K562 (cell line): ENCODE measurements around the gene RDH14. TPM values are rescaled to one million over a fixed set of nuclear protein-coding genes. Genes with fewer than 3 reads are reported as not detected.

Experiments
- ATAC-seq: fragments of 200-7000 bp; cut with Tn5 transposase; 3 replicates; pipeline ENCODE4 v1.9.1; 2020; ENCODE audit warnings: moderate library complexity
- Bru-seq: library from RNA; stranded (reverse); fragments of 400-500 nt; gene quantifications from one replicate; lab custom pipeline; 2021; lab: Mats Ljungman, UMichigan
- BruChase-seq, 2 experiments: library from RNA; stranded (reverse); fragments of 400-500 nt; gene quantifications; one replicate each; lab custom pipeline; 2021; lab: Mats Ljungman, UMichigan
- BruUV-seq: library from RNA; stranded (reverse); fragments of 400-500 nt; replicated peaks from 2 replicates; lab custom pipeline; 2021; lab: Mats Ljungman, UMichigan
- CTCF ChIA-PET: fragments of 300-600 bp; formaldehyde crosslinking; extraction: SDS; loops from one replicate; lab custom pipeline; 2021; ENCODE audit warnings: low intra/inter-chr PET ratio; lab: Yijun Ruan, JAX
- POLR2A ChIA-PET: fragments of 300-600, 350-650 bp; sonication (Branson Sonifier 250); formaldehyde crosslinking; extraction: SDS; loops from one replicate; lab custom pipeline; 2021; ENCODE audit warnings: antibody characterized with exemption, inconsistent platforms; lab: Yijun Ruan, JAX
- DNase-seq, 4 experiments: peaks; one replicate each; pipeline versions ENCODE4 v3.0.0 to v3.0.0-alpha.2; 2011 to 2018; ENCODE audit warnings: low spot score in 3 of 4, mixed read lengths in 3 of 4; ENCODE audit errors: extremely low read depth in 1 of 4
- FAIRE-seq: peaks from 2 replicates; lab custom pipeline; 2011; peaks lifted over from hg19 to GRCh38; lab: Jason Lieb, UNC
- H2AFZ ChIP-seq: 2 replicates; pipeline ENCODE4 v1.6.0; 2011; ENCODE audit warnings: low read depth, low read length, control low read depth, inconsistent platforms
- H3K27ac ChIP-seq: fragments of 200-600 bp; 3 replicates; pipeline ENCODE4 v1.8.0; 2011; ENCODE audit warnings: low read depth, mild to moderate bottlenecking, control low read depth, inconsistent platforms, low read length, moderate library complexity, mixed read lengths; ENCODE audit errors: extremely low read depth
- H3K27me3 ChIP-seq, 2 experiments: fragments of 300-600 bp in 1 of 2; 2 replicates in 1 of 2; 3 replicates in 1 of 2; pipeline versions ENCODE4 v1.6.0 to v1.8.0; 2011; ENCODE audit warnings: inconsistent platforms in 2 of 2, low read length in 2 of 2, mild to moderate bottlenecking in 1 of 2, mixed read lengths in 1 of 2, moderate library complexity in 1 of 2; ENCODE audit not compliant: control insufficient read depth in 2 of 2, insufficient read depth in 2 of 2
- H3K36me3 ChIP-seq: fragments of 300-600 bp; 3 replicates; pipeline ENCODE4 v1.8.0; 2011; ENCODE audit warnings: mild to moderate bottlenecking, low read length, inconsistent platforms; ENCODE audit not compliant: control insufficient read depth, insufficient read depth
- H3K4me1 ChIP-seq, 2 experiments: fragments of 200-600 bp in 1 of 2; replicated peaks in 1 of 2; 2 replicates in 1 of 2; 3 replicates in 1 of 2; pipeline versions ENCODE4 v1.5.1 to v1.8.0; 2011; ENCODE audit warnings: inconsistent platforms in 2 of 2, low read length in 2 of 2, mild to moderate bottlenecking in 1 of 2, mixed read lengths in 1 of 2, moderate library complexity in 1 of 2; ENCODE audit not compliant: control insufficient read depth in 2 of 2, insufficient read depth in 2 of 2
- H3K4me2 ChIP-seq: 2 replicates; pipeline ENCODE4 v1.6.1; 2011; ENCODE audit warnings: low read length, control low read depth, inconsistent platforms, mixed read lengths; ENCODE audit not compliant: insufficient read depth
- H3K4me3 ChIP-seq: fragments of 200-600 bp; sonication (generic), shearing (Covaris generic); 2 replicates; pipeline ENCODE4 v1.5.1; 2016; ENCODE audit warnings: control low read depth, inconsistent platforms
- H3K79me2 ChIP-seq: fragments of 200-600 bp; 3 replicates; pipeline ENCODE4 v1.8.0; 2011; ENCODE audit warnings: low read length, inconsistent platforms; ENCODE audit not compliant: control insufficient read depth, insufficient read depth
- H3K9ac ChIP-seq, 2 experiments: 2 replicates each; pipeline versions ENCODE4 v1.6.0 to v1.6.1; 2011; ENCODE audit warnings: low read depth in 2 of 2, low read length in 2 of 2, control low read depth in 1 of 2, inconsistent platforms in 1 of 2, mild to moderate bottlenecking in 1 of 2, mixed read lengths in 1 of 2; ENCODE audit not compliant: insufficient read depth in 1 of 2
- H3K9me1 ChIP-seq: one replicate; pipeline ENCODE4 v1.6.0; 2011; ENCODE audit warnings: inconsistent platforms, mild to moderate bottlenecking, low read length, moderate library complexity; ENCODE audit not compliant: control insufficient read depth, insufficient read depth
- H3K9me3 ChIP-seq: replicated peaks from 2 replicates; pipeline ENCODE4 v1.5.1; 2011; ENCODE audit warnings: low read depth, low read length, inconsistent platforms; ENCODE audit not compliant: control insufficient read depth, insufficient read depth
- H4K20me1 ChIP-seq: replicated peaks from 2 replicates; pipeline ENCODE4 v1.6.1; 2011; ENCODE audit warnings: low read length, inconsistent platforms, mixed read lengths; ENCODE audit not compliant: control insufficient read depth, insufficient read depth
- ARID2 ChIP-seq: fragments of 450-650 bp; IDR thresholded peaks from 2 replicates; pipeline ENCODE4 v1.6.1; 2017; ENCODE audit warnings: antibody characterized with exemption, mild to moderate bottlenecking
- BCL6 ChIP-seq: fragments of 250-450 bp; sonication (Bioruptor Pico); IDR thresholded peaks from 2 replicates; pipeline ENCODE4 v1.4.0; 2020
- BDP1 ChIP-seq: IDR thresholded peaks from 3 replicates; pipeline ENCODE4 v1.6.1; 2011; ENCODE audit not compliant: insufficient read length, insufficient read depth
- CHD4 ChIP-seq: fragments of 200-600 bp; sonication (generic); IDR thresholded peaks from 3 replicates; pipeline ENCODE4 v1.6.1; 2012; ENCODE audit warnings: low read depth, mild to moderate bottlenecking, mixed read lengths, low read length, inconsistent platforms; ENCODE audit not compliant: insufficient read depth, insufficient replicate concordance, poor library complexity, severe bottlenecking
- GTF2F1 ChIP-seq: IDR thresholded peaks from 2 replicates; pipeline ENCODE4 v1.6.1; 2011; ENCODE audit warnings: low read depth, low read length, improper control_type of control experiment
- MCM2 ChIP-seq: fragments of 450-650 bp; IDR thresholded peaks from 2 replicates; pipeline ENCODE4 v1.6.1; 2017; ENCODE audit warnings: low read depth, mild to moderate bottlenecking
- MTF1 ChIP-seq: fragments of 250-450 bp; sonication (Bioruptor Pico); IDR thresholded peaks from 2 replicates; pipeline ENCODE4 v1.9.0; 2021; ENCODE audit warnings: moderate library complexity, mild to moderate bottlenecking, inconsistent platforms, borderline replicate concordance
- NFRKB ChIP-seq: fragments of 450-650 bp; IDR thresholded peaks from 2 replicates; pipeline ENCODE4 v1.6.1; 2016; ENCODE audit warnings: low read depth
- PHF8 ChIP-seq: fragments of 200-600 bp; sonication (generic); IDR thresholded peaks from 2 replicates; pipeline ENCODE4 v1.6.1; 2012; ENCODE audit warnings: mixed run types, mild to moderate bottlenecking, inconsistent platforms, low read length, moderate library complexity, borderline replicate concordance
- SNIP1 ChIP-seq: fragments of 450-650 bp; IDR thresholded peaks from 2 replicates; pipeline ENCODE4 v1.7.1; 2017; ENCODE audit warnings: low read depth, mild to moderate bottlenecking
- WGBS: fragments of 100-300 bp; shearing (Covaris generic); methylation state at CpG from one replicate; pipeline ENCODE4 v1.1.6; 2016; ENCODE audit warnings: low coverage, mixed read lengths; ENCODE audit not compliant: insufficient coverage; ENCODE audit errors: missing lambda C conversion rate; 5-methylcytosine and 5-hydroxymethylcytosine counted together
- in situ Hi-C: fragments of 300-500 bp; cut with MboI; formaldehyde crosslinking; loops from 4 replicates; pipeline ENCODE4 v1.15.0; 2018; ENCODE audit warnings: inconsistent platforms, mixed read lengths
- intact Hi-C: fragments of 100-400 bp; cut with micrococcal nuclease; formaldehyde crosslinking; loops from 2 replicates; pipeline ENCODE4 v1.14.2; 2022
- long read RNA-seq, 3 experiments: library from polyadenylated mRNA in 2 of 3; library from RNA in 1 of 3; unstranded in 2 of 3; stranded (forward) in 1 of 3; transcript quantifications; one replicate each; pipeline ENCODE4 v2.0.0, GENCODE V29; 2019 to 2022
- polyA minus RNA-seq, 3 experiments: library from RNA; depleted of rRNA, polyadenylated mRNA; stranded (reverse); fragments of >200 nt; gene quantifications; 2 replicates each; pipeline ENCODE4 v1.2.3, GENCODE V29; 2011
- polyA plus RNA-seq, 8 experiments: library from polyadenylated mRNA; depleted of rRNA in 4 of 8; stranded (reverse) in 5 of 8; unstranded in 3 of 8; fragments of >200 nt; fragmentation: Nextera tagmentation in 2 of 8; fragmentation: Illumina TruSeq in 1 of 8; extraction: Ambion mirVana in 2 of 8; extraction: Trizol in 1 of 8; gene quantifications; 2 replicates each; pipeline versions ENCODE4 v1.2.1 to v1.2.3, GENCODE V29; 2011 to 2014; ENCODE audit warnings: inconsistent platforms in 1 of 8, missing spikeins in 1 of 8
- total RNA-seq, 7 experiments: library from RNA; depleted of rRNA in 6 of 7; stranded (reverse); fragments of >200 nt in 6 of 7; fragmentation: Illumina TruSeq in 2 of 7; extraction: Trizol in 2 of 7; gene quantifications; 2 replicates each; pipeline versions ENCODE4 v1.2.1 to v1.2.3, GENCODE V29; 2011 to 2021; ENCODE audit warnings: low replicate concordance in 1 of 7
- TF ChIP-seq, protein P1 (sequence below): fragments of 250-450 bp; sonication (Bioruptor Pico); IDR thresholded peaks from 2 replicates; pipeline ENCODE4 v1.5.0; 2021
- TF ChIP-seq, protein P2 (sequence below), 2 experiments: fragments of 450-650 bp; conservative IDR thresholded peaks; 2 replicates each; pipeline ENCODE4 v1.6.1; 2017; ENCODE audit warnings: mild to moderate bottlenecking in 2 of 2, moderate library complexity in 2 of 2

RDH14 gene, protein sequence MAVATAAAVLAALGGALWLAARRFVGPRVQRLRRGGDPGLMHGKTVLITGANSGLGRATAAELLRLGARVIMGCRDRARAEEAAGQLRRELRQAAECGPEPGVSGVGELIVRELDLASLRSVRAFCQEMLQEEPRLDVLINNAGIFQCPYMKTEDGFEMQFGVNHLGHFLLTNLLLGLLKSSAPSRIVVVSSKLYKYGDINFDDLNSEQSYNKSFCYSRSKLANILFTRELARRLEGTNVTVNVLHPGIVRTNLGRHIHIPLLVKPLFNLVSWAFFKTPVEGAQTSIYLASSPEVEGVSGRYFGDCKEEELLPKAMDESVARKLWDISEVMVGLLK
- total RNA-seq (2011; cell fraction: chromatin; rRNA removed; ENCODE audit: low replicate concordance): 6.0 and 21.7 TPM in 2 replicates
- total RNA-seq (2011; cell fraction: nucleolus; rRNA removed): 10.3 and 12.0 TPM in 2 replicates
- 11.3 and 14.8 TPM in 2 replicates for total RNA-seq (2011; cell fraction: nucleoplasm; rRNA removed)
- 16.5 and 16.9 TPM in 2 replicates for total RNA-seq (2014; rRNA removed)
- total RNA-seq (2014; rRNA removed; fragmentation: Illumina TruSeq; extraction: Trizol): 24.3 and 29.2 TPM in 2 replicates
- total RNA-seq (2015; rRNA removed; fragmentation: Illumina TruSeq; extraction: Trizol): 22.1 and 26.2 TPM in 2 replicates
- 12.8 and 14.2 TPM in 2 replicates for total RNA-seq (2021)
- 21.0 and 25.8 TPM in 2 replicates for polyA plus RNA-seq (2011; rRNA removed)
- 10.4 and 10.6 TPM in 2 replicates for polyA plus RNA-seq (2011; cell fraction: cytosol; rRNA removed)
- polyA plus RNA-seq (2011; cell fraction: nucleus; rRNA removed): 5.9 and 8.2 TPM in 2 replicates
- polyA plus RNA-seq (2012): 11.0 and 13.0 TPM in 2 replicates
- 20.9 and 22.9 TPM in 2 replicates for polyA plus RNA-seq (2014; fragmentation: Illumina TruSeq; extraction: Trizol)
- polyA plus RNA-seq (2014; fragmentation: Nextera tagmentation; extraction: Ambion mirVana): 1 to 10 TPM; 6.7 to 9.1 TPM
- polyA plus RNA-seq (2014; rRNA removed): 20.5 and 25.5 TPM in 2 replicates
- 12.0 and 14.8 TPM in 2 replicates for polyA minus RNA-seq (2011; rRNA and poly(A)+ RNA removed)
- 7.5 and 7.9 TPM in 2 replicates for polyA minus RNA-seq (2011; cell fraction: cytosol; rRNA and poly(A)+ RNA removed)
- 5.3 and 15.1 TPM in 2 replicates for polyA minus RNA-seq (2011; cell fraction: nucleus; rRNA and poly(A)+ RNA removed)
- Bru-seq, nascent RNA: percentile 80 among the genes with signal in this experiment
- percentile 87 among the genes with signal in this experiment for BruChase-seq, experiment 1, labeled RNA remaining after a 2-hour chase
- BruChase-seq, experiment 2, labeled RNA remaining after a 6-hour chase: percentile 86 among the genes with signal in this experiment
- long read RNA-seq, experiment 1, transcript RDH14-201 (2 exons, 1,587 nt): major isoform, 81 of 86 reads
- long read RNA-seq, experiment 1, partial matches to known transcripts: 1 of 86 reads
- long read RNA-seq, experiment 1, other reads (novel, unspliced or antisense): 2 of 86 reads
- long read RNA-seq, experiment 2, transcript RDH14-201 (2 exons, 1,587 nt): major isoform, 24 of 30 reads
- long read RNA-seq, experiment 2, partial matches to known transcripts: 0 of 30 reads
- long read RNA-seq, experiment 2, other reads (novel, unspliced or antisense): 6 of 30 reads
- long read RNA-seq, experiment 3, transcript RDH14-201 (2 exons, 1,587 nt): major isoform, 24 of 25 reads
- long read RNA-seq, experiment 3, partial matches to known transcripts: 0 of 25 reads
- long read RNA-seq, experiment 3, other reads (novel, unspliced or antisense): 0 of 25 reads

DNA sequence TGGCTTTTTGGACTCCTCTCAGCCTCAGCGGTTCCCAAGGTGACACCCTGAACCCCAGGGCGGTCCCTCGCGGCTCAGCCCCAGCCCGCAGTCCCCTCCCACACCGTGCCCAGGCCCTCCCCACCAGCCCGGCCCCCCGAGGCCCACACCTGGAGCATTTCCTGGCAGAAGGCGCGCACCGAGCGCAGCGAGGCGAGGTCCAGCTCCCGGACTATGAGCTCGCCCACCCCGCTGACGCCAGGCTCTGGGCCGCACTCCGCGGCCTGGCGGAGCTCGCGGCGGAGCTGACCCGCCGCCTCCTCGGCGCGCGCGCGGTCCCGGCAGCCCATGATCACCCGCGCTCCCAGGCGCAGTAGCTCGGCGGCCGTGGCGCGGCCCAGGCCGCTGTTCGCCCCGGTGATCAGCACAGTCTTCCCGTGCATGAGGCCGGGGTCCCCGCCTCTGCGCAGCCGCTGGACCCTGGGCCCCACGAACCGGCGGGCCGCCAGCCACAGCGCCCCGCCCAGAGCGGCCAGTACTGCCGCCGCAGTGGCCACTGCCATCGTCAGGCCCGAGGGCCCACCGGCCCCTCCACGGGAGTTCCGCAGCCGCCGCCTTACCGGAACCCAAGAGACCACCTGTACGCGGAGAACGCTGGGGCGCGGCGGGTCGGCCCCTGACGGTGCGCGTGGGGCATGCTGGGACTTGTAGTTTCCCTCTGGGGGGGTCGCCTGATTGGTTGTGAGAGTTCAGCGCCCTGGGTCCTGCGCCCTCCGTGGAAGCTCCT, at the start of gene RDH14:
Gene RDH14 (minus strand): TSS at position 623 of the 766 bp plus-strand sequence. CDS start 81 bp downstream, at position 542.
- Histone ChIP-seq H3K27ac (peak within 1 kb of the TSS; percentile 83), H2AFZ (peak within 1 kb of the TSS; percentile 93), H3K27me3 (no peaks in the 10 kb centered on the region), H3K4me1 (peaks cover 9 to 15% of the 10 kb centered on the region in 2 experiments; a peak in 3 of 5 replicates), H4K20me1 (no peaks in the 10 kb centered on the region), H3K9me1 (no peaks in the 10 kb centered on the region), H3K36me3 (peaks cover 7% of the 10 kb centered on the region), H3K4me3 (peak within 1 kb of the TSS; percentile 92), H3K9ac (peak within 1 kb of the TSS; percentile 82 to 94), H3K9me3 (no peaks in the 10 kb centered on the region), H3K4me2 (peak within 1 kb of the TSS; percentile 85), H3K79me2 (peaks cover 39% of the 10 kb centered on the region)
- BruUV-seq: no TSS peak
- FAIRE-seq (peak; percentile 96), DNase-seq (peak; percentile 84 to 95 (median 90)), ATAC-seq (peak; percentile 97)
- in situ Hi-C loops (no loop called here), intact Hi-C loops (no loop called here)
- CTCF ChIA-PET: no interaction called here
- POLR2A ChIA-PET: interaction anchor here (0.5 to 1.3 kb wide), 6 partner anchors 11 to 1861 kb away, joined by 3 to 7 read pairs (median 3); no protein-coding TSS in a partner anchor
- under 1% methylated on average over 47 of the region's 81 CpGs for WGBS
- no peak for TF ChIP-seq BCL6 (CRISPR knock-in tag)
- TF ChIP-seq, protein P1, sequence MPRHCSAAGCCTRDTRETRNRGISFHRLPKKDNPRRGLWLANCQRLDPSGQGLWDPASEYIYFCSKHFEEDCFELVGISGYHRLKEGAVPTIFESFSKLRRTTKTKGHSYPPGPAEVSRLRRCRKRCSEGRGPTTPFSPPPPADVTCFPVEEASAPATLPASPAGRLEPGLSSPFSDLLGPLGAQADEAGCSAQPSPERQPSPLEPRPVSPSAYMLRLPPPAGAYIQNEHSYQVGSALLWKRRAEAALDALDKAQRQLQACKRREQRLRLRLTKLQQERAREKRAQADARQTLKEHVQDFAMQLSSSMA: no peak
- no peak for TF ChIP-seq NFRKB
- no peak for TF ChIP-seq BDP1
- TF ChIP-seq CHD4: no peak
- no peak for TF ChIP-seq SNIP1
- TF ChIP-seq ARID2: no peak
- TF ChIP-seq GTF2F1: no peak
- no peak for TF ChIP-seq MTF1 (CRISPR knock-in tag)
- TF ChIP-seq, protein P2, sequence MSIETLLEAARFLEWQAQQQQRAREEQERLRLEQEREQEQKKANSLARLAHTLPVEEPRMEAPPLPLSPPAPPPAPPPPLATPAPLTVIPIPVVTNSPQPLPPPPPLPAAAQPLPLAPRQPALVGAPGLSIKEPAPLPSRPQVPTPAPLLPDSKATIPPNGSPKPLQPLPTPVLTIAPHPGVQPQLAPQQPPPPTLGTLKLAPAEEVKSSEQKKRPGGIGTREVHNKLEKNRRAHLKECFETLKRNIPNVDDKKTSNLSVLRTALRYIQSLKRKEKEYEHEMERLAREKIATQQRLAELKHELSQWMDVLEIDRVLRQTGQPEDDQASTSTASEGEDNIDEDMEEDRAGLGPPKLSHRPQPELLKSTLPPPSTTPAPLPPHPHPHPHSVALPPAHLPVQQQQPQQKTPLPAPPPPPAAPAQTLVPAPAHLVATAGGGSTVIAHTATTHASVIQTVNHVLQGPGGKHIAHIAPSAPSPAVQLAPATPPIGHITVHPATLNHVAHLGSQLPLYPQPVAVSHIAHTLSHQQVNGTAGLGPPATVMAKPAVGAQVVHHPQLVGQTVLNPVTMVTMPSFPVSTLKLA (conservative IDR thresholded peaks at IDR 0.05): peak in 1 of 2 experiments; percentile 71; a peak in 2 of 4 replicates
- no peak for TF ChIP-seq MCM2
- peak; percentile 93; the same call in 1 of the 2 replicates for TF ChIP-seq PHF8
